Measurements from ENCODE around the gene LCORL. TPM values are rescaled to one million over a fixed set of nuclear protein-coding genes. Genes with fewer than 3 reads are reported as not detected.

LCORL gene
- total and polyA plus RNA-seq, 11 donors, result 1.3 to 12.1 (median 5.8) TPM

DNA sequence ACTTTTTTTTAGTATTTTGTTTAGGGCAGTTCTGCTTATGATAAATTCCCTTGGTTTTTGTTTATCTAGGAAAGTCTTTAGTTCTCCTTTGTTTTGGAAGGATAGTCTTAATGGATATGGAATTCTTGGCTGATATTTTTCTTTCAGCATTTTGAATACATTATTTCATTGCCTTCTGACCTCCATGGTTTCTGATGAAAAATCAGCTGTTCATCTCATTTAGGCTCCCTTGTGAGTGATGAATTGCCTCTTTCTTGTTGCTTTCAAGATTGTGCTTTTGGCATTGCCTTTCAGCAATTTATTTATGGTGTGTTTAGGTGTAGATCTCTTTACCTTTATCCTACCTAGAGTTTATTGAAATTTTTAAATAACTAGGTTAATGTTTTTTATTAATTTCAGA lies 41.5 kb upstream of the LCORL start:
- Histone ChIP-seq H3K4me1 (peaks cover 0 to 2% (median 0%) of the 10 kb centered on the region in 12 donors), H3K36me3 (no peaks in the 10 kb centered on the region), H3K27me3 (no peaks in the 10 kb centered on the region), H3K9me3 (peaks cover 0 to 20% (median 8%) of the 10 kb centered on the region in 12 donors), H3K27ac (no peak overlapping the region), H3K4me3 (no peak overlapping the region)
- no peak for ATAC-seq
- intact Hi-C loops (cut with DNase I), result no loop called here
- DNase-seq, result no peak
- TF ChIP-seq, protein P1, sequence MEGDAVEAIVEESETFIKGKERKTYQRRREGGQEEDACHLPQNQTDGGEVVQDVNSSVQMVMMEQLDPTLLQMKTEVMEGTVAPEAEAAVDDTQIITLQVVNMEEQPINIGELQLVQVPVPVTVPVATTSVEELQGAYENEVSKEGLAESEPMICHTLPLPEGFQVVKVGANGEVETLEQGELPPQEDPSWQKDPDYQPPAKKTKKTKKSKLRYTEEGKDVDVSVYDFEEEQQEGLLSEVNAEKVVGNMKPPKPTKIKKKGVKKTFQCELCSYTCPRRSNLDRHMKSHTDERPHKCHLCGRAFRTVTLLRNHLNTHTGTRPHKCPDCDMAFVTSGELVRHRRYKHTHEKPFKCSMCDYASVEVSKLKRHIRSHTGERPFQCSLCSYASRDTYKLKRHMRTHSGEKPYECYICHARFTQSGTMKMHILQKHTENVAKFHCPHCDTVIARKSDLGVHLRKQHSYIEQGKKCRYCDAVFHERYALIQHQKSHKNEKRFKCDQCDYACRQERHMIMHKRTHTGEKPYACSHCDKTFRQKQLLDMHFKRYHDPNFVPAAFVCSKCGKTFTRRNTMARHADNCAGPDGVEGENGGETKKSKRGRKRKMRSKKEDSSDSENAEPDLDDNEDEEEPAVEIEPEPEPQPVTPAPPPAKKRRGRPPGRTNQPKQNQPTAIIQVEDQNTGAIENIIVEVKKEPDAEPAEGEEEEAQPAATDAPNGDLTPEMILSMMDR (IDR thresholded peaks at IDR 0.05), result no peak
- TF ChIP-seq POLR2A (IDR thresholded peaks at IDR 0.05), result no peak

- Histone ChIP-seq H3K27ac (peak overlapping the region in 2 of 12 donors; percentile 17 to 42), H3K4me3 (peak overlapping the region in 6 of 12 donors; percentile 34 to 50 (median 43)), H3K4me1 (peaks cover 0 to 8% (median 0%) of the 10 kb centered on the region in 12 donors), H3K9me3 (peaks cover 0 to 5% (median under 1%) of the 10 kb centered on the region in 12 donors), H3K36me3 (no peaks in the 10 kb centered on the region), H3K27me3 (no peaks in the 10 kb centered on the region)
- DNase-seq (no peak), ATAC-seq (no peak)
- intact Hi-C loops (cut with DNase I), result no loop called here
- TF ChIP-seq, protein P1 (IDR thresholded peaks at IDR 0.05), result no peak
- no peak for TF ChIP-seq POLR2A (IDR thresholded peaks at IDR 0.05)
- WGBS, 4 donors, result 64 to 72% (median 70%) methylated on average over 2 of the region's 2 CpGs
These were observed 36.4 kb upstream of the LCORL start for GRCh38 chr4:18057821-18058533.

DNA sequence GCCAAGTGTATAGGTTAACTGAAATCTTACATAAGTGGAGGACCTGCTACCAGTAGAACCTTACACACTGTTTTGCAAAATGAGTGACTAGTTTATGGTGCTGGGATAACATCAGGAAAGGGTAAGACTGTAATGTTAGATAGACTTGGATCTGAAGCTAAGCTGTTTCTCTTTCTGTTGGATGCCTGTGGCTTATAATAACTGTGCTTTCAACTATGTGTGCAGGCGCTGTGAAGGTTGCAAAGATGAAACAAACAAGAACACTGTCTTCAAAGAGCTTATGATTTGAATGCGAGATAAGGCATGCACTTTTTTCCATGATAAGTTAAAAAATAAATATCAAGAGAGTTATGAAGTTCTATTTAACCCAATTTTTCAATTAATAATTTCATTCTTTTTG lies 34.5 kb upstream of the LCORL start:
- DNase-seq (no peak), ATAC-seq (no peak)
- peaks cover 0 to 8% (median 0%) of the 10 kb centered on the region in 12 donors for H3K4me1 ChIP-seq
- WGBS, 4 donors, result 88 to 99% (median 90%) methylated on average over 2 of the region's 2 CpGs
- intact Hi-C loops (cut with DNase I), result no loop called here
- H3K36me3 ChIP-seq, result no peaks in the 10 kb centered on the region
- no peak overlapping the region for H3K27ac ChIP-seq
- H3K9me3 ChIP-seq, result peaks cover 0 to 3% (median 0%) of the 10 kb centered on the region in 12 donors
- H3K4me3 ChIP-seq, result no peak overlapping the region
- TF ChIP-seq, protein P1 (IDR thresholded peaks at IDR 0.05), result no peak
- TF ChIP-seq POLR2A (IDR thresholded peaks at IDR 0.05), result no peak
- H3K27me3 ChIP-seq, result no peaks in the 10 kb centered on the region

DNA sequence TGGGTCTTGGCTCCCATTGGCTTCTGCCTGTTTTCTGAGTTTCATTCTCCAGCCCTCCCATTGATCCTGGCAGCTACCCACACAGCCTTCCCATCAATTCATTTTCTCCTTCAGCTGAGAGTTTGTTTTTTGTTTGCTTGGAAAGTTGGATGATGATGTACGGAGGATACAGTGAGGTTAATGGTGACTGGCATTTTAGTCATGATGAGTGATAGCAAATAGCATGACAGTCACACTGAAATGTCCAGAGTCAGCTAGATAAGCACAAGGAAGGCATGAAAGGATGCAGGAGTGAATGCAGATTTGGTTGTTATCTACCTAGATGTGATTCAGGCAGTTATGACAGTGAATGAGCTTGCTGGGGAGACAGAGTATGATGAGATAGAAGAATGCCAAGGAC lies 30.6 kb upstream of the LCORL start:
- H3K4me1 ChIP-seq, result no peaks in the 10 kb centered on the region
- H3K4me3 ChIP-seq, result no peak overlapping the region
- ATAC-seq (no peak), DNase-seq (no peak)
- TF ChIP-seq POLR2A (IDR thresholded peaks at IDR 0.05), result no peak
- H3K27me3 ChIP-seq, result no peaks in the 10 kb centered on the region
- no peaks in the 10 kb centered on the region for H3K36me3 ChIP-seq
- H3K27ac ChIP-seq, result no peak overlapping the region
- intact Hi-C loops (cut with DNase I), result no loop called here
- 75 to 92% (median 84%) methylated on average over 1 of the region's 1 CpG for WGBS, 4 donors
- H3K9me3 ChIP-seq, result no peaks in the 10 kb centered on the region

- no peak for TF ChIP-seq POLR2A (IDR thresholded peaks at IDR 0.05)
- TF ChIP-seq, protein P1 (IDR thresholded peaks at IDR 0.05), result no peak
- ATAC-seq, result no peak
These were observed 29.7 kb upstream of the LCORL start for GRCh38 chr4:18051281-18051680.

More at GRCh38 chr4:18051281-18051680, 29.7 kb upstream of the LCORL start:
- H3K27me3 ChIP-seq, result no peaks in the 10 kb centered on the region
- WGBS, 4 donors, result 93 to 95% (median 95%) methylated on average over 2 of the region's 2 CpGs
- H3K4me3 ChIP-seq, result no peak overlapping the region
- no peaks in the 10 kb centered on the region for H3K36me3 ChIP-seq
- no peak for DNase-seq
- H3K9me3 ChIP-seq, result no peaks in the 10 kb centered on the region
- H3K4me1 ChIP-seq, result no peaks in the 10 kb centered on the region
- no peak overlapping the region for H3K27ac ChIP-seq
- intact Hi-C loops (cut with DNase I), result no loop called here

Data from heart left ventricle (tissue), 16 donors.